Fibroblast of skin of abdomen (primary cell): ENCODE measurements around the gene SLC6A7.
"Not testable (repeated sequence)": the region's sequence is repeated elsewhere in the genome, so short reads cannot be mapped to it uniquely, and the experiment has no call there.

Experiments used
- DNase-seq: peaks from one replicate; pipeline ENCODE4 v3.0.0-alpha.2; 2013

Gene SLC6A7

DNA sequence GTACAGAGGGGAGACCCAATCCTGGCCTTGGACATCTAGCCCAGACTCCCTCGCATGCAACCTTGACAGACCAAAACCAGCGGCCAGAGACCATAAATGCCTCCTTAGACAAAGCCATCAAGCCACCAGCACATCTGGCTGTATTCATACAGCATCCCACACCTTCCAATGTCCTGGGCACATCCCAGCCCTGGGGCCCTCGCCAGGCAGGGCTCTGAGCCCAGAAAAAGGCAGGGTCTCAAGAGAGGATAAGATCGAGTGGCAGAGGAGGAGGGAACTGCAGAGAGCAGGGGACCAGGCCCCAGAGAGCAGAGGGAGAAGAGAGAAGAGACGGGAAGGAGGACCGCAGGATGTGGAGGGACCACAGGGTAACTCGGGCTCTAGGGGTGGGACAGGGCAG, 54.3 kb downstream of the SLC6A7 start:
- DNase-seq, result no peak

DNA sequence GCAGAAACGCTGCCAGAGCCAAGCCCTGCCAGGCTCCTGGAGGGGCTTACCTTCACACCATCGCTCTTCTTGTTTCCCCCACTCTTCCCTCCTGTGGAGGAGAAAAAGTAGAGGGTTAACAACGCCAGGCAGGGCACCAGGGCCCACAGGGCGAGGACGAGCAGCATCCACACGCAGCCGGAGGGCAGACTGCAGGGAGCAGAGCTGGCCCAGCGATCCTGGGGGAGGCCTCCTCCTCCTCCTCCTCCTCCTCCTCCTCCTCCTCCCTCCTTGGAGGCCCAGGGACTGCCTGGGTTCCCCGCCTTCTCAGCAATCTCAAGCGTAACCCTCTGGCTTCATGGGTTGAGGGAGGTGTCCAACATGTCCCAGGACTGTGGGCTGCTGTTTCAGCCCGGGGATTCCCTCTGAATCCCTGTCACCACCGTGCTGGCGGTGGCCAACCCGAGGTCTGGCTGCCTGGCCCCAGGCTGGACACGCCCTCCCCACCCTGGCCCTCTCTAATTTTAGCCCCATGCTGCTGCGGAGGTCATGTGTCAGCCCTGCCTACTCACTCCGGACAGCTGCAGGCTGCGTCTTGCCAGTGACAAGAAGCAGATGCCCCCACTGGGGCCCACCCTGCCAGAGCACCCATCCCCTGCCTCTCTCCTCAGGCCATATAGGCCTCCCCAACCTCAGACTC, 55.4 kb downstream of the SLC6A7 start:
- DNase-seq, result no peak

- DNase-seq, result no peak
Observed at GRCh38 chr5:150245808-150246207, 55.9 kb downstream of the SLC6A7 start.

- no peak for DNase-seq
Observed at GRCh38 chr5:150246429-150246828, 56.6 kb downstream of the SLC6A7 start.

DNA sequence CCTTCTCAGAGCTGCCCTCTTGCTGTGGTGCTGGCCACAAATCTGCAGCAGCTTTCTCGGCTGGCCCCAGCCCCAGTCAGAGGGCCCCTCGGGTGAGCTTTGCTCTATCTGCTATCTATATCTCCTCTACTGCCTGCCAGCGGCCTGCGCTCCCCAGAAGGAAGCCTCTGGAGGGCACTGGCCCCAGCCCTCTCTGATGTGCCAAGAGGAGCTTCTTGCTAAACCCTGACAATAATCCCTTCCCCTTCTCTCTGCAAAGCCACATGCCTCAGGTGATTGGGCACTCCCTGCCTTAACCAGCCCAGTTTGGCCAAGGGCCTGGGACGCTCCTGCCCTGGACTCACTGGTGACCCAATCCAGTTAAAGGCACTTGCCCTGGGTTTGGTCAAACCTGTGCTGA, 57.0 kb downstream of the SLC6A7 start:
- no peak for DNase-seq

- DNase-seq, result no peak
Observed at GRCh38 chr5:150247726-150248125, 57.9 kb downstream of the SLC6A7 start.

DNA sequence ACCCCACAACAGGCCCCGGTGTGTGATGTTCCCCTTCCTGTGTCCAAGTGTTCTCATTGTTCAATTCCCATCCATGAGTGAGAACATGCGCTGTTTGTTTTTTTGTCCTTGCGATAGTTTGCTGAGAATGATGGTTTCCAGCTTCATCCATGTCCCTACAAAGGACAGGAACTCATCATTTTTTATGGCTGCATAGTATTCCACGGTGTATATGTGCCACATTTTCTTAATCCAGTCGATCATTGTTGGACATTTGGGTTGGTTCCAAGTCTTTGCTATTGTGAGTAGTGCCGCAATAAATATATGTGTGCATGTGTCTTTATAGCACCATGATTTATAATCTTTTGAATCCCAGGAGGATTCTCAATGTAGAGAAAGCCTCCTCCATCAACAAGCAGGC, 58.6 kb downstream of the SLC6A7 start:
- DNase-seq, result not testable (repeated sequence)

- DNase-seq, result no peak
Observed at GRCh38 chr5:150248946-150249345, 59.1 kb downstream of the SLC6A7 start.

DNA sequence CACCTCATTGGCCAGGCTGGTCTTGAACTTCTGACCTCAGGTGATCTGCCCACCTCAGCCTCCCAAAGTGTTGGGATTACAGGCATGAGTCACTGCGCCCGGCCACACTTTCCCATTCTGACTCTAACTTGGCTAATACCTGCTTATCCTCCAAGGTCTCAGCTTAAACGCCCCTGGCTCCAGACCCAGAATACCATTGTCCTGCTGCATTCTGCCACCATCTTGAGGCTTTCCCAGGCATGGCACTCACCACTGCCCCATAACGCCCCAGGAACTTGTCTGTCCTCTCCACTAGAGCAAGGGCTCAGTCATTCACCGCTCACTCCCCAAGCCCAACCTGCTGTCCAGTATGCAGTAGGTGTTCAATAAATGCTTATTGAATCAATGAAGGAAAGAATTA, 59.9 kb downstream of the SLC6A7 start:
- DNase-seq, result no peak

- DNase-seq, result no peak
Observed at GRCh38 chr5:150251504-150251903, 61.6 kb downstream of the SLC6A7 start.

DNA sequence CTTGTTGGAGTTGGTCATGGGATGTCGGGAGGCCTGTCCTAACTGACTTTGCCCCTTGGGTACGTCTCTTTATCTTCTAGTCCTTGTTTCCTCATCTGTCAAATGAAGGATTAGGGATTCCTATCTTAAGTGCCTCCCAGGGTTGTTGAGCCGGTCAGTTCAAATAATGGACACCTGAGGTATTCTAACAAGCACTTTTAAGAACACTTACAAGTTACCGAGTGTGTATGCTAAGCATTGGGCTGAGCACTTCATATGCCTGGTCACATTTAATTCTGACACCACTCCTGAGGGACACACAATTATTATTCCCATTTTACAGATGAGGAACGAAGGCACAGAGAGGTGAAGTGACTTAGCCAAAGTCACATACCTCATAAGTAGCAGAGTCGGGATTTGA, 62.6 kb downstream of the SLC6A7 start:
- DNase-seq, result no peak

DNA sequence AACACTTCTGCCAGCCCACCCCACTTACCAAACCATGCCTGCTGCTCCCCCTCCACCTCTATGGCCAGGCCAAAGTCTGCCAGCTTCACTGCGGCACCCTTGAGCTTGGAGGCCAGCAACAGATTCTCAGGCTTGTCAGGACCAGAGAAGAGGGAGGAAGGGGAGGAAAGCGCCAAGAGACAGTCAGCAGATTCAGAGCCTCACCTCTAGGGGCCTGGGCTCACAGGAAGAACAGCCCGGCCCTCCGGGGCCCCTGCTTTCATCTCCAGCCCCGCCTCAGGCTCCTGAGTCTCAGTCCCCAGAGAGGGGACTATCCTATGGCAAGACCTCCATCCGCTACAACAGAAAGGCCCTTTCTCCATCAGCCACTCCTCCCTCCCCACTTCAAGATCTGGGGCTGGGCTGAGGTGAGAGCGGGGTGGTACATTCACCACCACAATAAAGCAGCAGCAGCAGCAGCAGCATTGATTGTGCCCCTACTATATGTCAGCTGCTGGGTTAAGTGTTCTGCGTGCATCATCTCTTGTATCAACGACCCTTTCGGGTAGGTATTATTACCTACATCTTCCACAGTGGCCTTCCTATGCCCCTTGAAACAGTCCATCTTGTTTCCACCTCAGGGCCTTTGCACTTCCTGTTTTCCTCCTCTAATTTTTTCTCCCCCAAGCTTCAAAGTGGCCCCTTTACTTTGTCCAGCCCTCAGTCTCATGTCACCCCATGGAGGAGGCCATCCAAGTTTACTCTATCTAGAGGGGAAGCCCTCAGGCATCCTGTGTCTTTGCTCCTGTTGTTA, 63.8 kb downstream of the SLC6A7 start:
- no peak for DNase-seq

DNA sequence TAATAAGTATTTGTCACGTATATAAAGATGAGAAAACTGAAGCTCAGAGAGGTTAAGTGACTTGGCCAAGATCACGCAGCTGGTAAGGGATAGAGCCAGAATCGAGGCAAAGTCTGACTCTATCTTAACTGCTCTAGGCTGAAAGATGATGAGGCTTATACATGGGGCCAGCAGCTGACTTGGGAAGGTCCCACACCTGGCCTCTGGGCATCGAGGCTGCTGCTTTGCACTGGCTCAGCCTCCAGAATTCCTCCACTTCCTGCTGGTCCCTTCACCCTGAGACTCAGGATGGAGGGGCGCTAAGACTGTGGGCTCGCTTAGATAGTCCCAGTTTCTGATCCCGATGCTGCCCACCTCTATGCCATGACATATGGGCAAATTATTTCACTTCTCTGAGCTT, 64.5 kb downstream of the SLC6A7 start:
- DNase-seq, result no peak

GRCh38 chr5:150254774-150255173, 64.9 kb downstream of the SLC6A7 start:
- DNase-seq, result no peak

- DNase-seq, result no peak
Observed at GRCh38 chr5:150255659-150256409, 66.0 kb downstream of the SLC6A7 start.

GRCh38 chr5:150256410-150257064, 66.7 kb downstream of the SLC6A7 start:
- no peak for DNase-seq

- DNase-seq, result no peak
Observed at GRCh38 chr5:150257424-150257823, 67.6 kb downstream of the SLC6A7 start.

GRCh38 chr5:150258130-150258529, 68.3 kb downstream of the SLC6A7 start:
- peak; percentile 26 for DNase-seq
